B cell (primary cell): Measurements from ENCODE around the gene KCNJ4. TPM values are rescaled to one million over a fixed set of nuclear protein-coding genes. Genes with fewer than 3 reads are reported as not detected.

Experiments
- ATAC-seq: fragments of 200-7000 bp; cut with Tn5 transposase; one replicate; pipeline ENCODE4 v1.10.0; 2021; ENCODE audit warnings: low read depth, mild to moderate bottlenecking, moderate number of reproducible peaks, moderate library complexity
- CTCF ChIA-PET: fragments of 350-600 bp; sonication (Branson Sonifier 250); formaldehyde crosslinking; loops from one replicate; lab custom pipeline; 2021; ENCODE audit warnings: antibody characterized with exemption, inconsistent platforms; lab: Charles Lee
- POLR2A ChIA-PET: fragments of 350-600 bp; sonication (Branson Sonifier 250); formaldehyde crosslinking; loops from one replicate; lab custom pipeline; 2021; ENCODE audit warnings: antibody characterized with exemption; lab: Charles Lee
- DNase-seq: peaks from one replicate; pipeline ENCODE4 v3.0.0; 2013
- H2AFZ ChIP-seq: 2 replicates; pipeline ENCODE4 v1.6.1; 2012; ENCODE audit warnings: mild to moderate bottlenecking, low read depth, low read length; ENCODE audit not compliant: insufficient read depth, poor library complexity, severe bottlenecking
- H3K27ac ChIP-seq, 2 donors: 1 replicate in 1 of 2; 2 replicates in 1 of 2; pipeline ENCODE4 v1.5.1; 2012 to 2013; ENCODE audit warnings: low read length in 2 of 2, mild to moderate bottlenecking in 2 of 2, moderate library complexity in 1 of 2
- H3K27me3 ChIP-seq, 4 experiments: fragments of 200-600 bp in 1 of 4; sonication (generic) in 1 of 4; replicated peaks in 1 of 4; 1 replicate in 2 of 4; 2 replicates in 2 of 4; pipeline versions ENCODE4 v1.6.1 to v1.7.0; 2013 to 2016; ENCODE audit warnings: low read length in 3 of 4, mild to moderate bottlenecking in 2 of 4, mixed read lengths in 1 of 4, moderate library complexity in 1 of 4; ENCODE audit not compliant: insufficient read depth in 4 of 4, control insufficient read depth in 3 of 4; ENCODE audit errors: control extremely low read depth in 1 of 4
- H3K36me3 ChIP-seq, 2 experiments: replicated peaks in 1 of 2; 1 replicate in 1 of 2; 2 replicates in 1 of 2; pipeline versions ENCODE4 v1.6.1 to v1.7.1; 2013; ENCODE audit warnings: low read length in 1 of 2; ENCODE audit not compliant: insufficient read depth in 2 of 2, control insufficient read depth in 1 of 2; ENCODE audit errors: control extremely low read depth in 1 of 2, extremely low read depth in 1 of 2
- H3K4me1 ChIP-seq, 2 donors: fragments of 200-600 bp in 1 of 2; sonication (generic) in 1 of 2; 1 replicate in 1 of 2; 2 replicates in 1 of 2; pipeline versions ENCODE4 v1.5.1 to v1.6.1; 2013 to 2017; ENCODE audit warnings: low read length in 2 of 2; ENCODE audit not compliant: control insufficient read depth in 2 of 2, insufficient read depth in 2 of 2
- H3K4me2 ChIP-seq: replicated peaks from 2 replicates; pipeline ENCODE3; 2012; ENCODE audit warnings: mild to moderate bottlenecking, low read depth, low read length; ENCODE audit not compliant: poor library complexity, severe bottlenecking
- H3K4me3 ChIP-seq, 5 experiments: fragments of 200-600 bp in 1 of 5; sonication (generic) in 1 of 5; 1 replicate in 3 of 5; 2 replicates in 2 of 5; pipeline versions ENCODE4 v1.5.1 to v1.7.0; 2011 to 2016; ENCODE audit warnings: low read length in 4 of 5, mild to moderate bottlenecking in 4 of 5, low read depth in 2 of 5, control low read depth in 1 of 5, moderate library complexity in 1 of 5; ENCODE audit not compliant: insufficient read depth in 1 of 5; ENCODE audit errors: control extremely low read depth in 1 of 5, extremely low read depth in 1 of 5
- H3K79me2 ChIP-seq: fragments of 200-600 bp; sonication (generic); one replicate; pipeline ENCODE4 v1.6.0; 2016; ENCODE audit warnings: low read length; ENCODE audit not compliant: control insufficient read depth, insufficient read depth
- H3K9ac ChIP-seq: fragments of 200-600 bp; sonication (generic); 2 replicates; pipeline ENCODE4 v1.6.1; 2017; ENCODE audit warnings: mild to moderate bottlenecking, low read length, moderate library complexity
- H3K9me3 ChIP-seq, 3 donors: one replicate each; pipeline versions ENCODE4 v1.6.1 to v1.7.1; 2013; ENCODE audit warnings: low read length in 2 of 3; ENCODE audit not compliant: control insufficient read depth in 2 of 3, insufficient read depth in 1 of 3; ENCODE audit errors: control extremely low read depth in 1 of 3
- H4K20me1 ChIP-seq: 2 replicates; pipeline ENCODE4 v1.6.0; 2012; ENCODE audit warnings: mild to moderate bottlenecking, low read length; ENCODE audit not compliant: insufficient read depth, control insufficient read depth, poor library complexity, severe bottlenecking
- H3K27ac Mint-ChIP-seq: one replicate; pipeline ENCODE4 v1.8.0; 2021; ENCODE audit warnings: mixed read lengths
- H3K27me3 Mint-ChIP-seq: one replicate; pipeline ENCODE4 v1.8.0; 2021; ENCODE audit warnings: mixed read lengths
- H3K4me1 Mint-ChIP-seq: one replicate; pipeline ENCODE4 v1.8.0; 2021; ENCODE audit warnings: mixed read lengths
- H3K4me3 Mint-ChIP-seq: one replicate; pipeline ENCODE4 v1.8.0; 2021; ENCODE audit warnings: mixed read lengths
- H3K9me3 Mint-ChIP-seq: one replicate; pipeline ENCODE4 v1.8.0; 2022; ENCODE audit warnings: mixed read lengths; ENCODE audit not compliant: insufficient read depth
- CTCF ChIP-seq: fragments of 200-600 bp; IDR thresholded peaks from one replicate; pipeline ENCODE4 v1.8.0; 2022; ENCODE audit warnings: antibody characterized with exemption, mild to moderate bottlenecking
- EZH2 ChIP-seq: IDR thresholded peaks from 2 replicates; pipeline ENCODE4 v1.6.1; 2012; ENCODE audit warnings: borderline replicate concordance, low read depth, mild to moderate bottlenecking, moderate library complexity, low read length; ENCODE audit not compliant: insufficient read depth, poor library complexity, severe bottlenecking
- WGBS: methylation state at CpG from one replicate; pipeline ENCODE4 v1.1.5; 2013; ENCODE audit warnings: missing lambda C conversion rate; ENCODE audit not compliant: insufficient coverage; 5-methylcytosine and 5-hydroxymethylcytosine counted together
- intact Hi-C: fragments of 100-400 bp; cut with micrococcal nuclease; formaldehyde crosslinking; loops from one replicate; pipeline ENCODE4 v1.10.0; 2022
- polyA plus RNA-seq: library from polyadenylated mRNA; depleted of rRNA; stranded (reverse); fragments of >200 nt; gene quantifications from 2 replicates; pipeline ENCODE4 v1.2.3, GENCODE V29; 2012
- total RNA-seq, 2 donors: library from RNA; stranded (reverse); fragments of 120-200 nt in 1 of 2; gene quantifications; 1 replicate in 1 of 2; 2 replicates in 1 of 2; pipeline versions ENCODE4 v1.2.3 to v1.2.4, GENCODE V29; 2013 to 2022

Gene KCNJ4
- total and polyA plus RNA-seq, 2 donors (not counting 1 experiment from before 2014, with no cell fraction given): not detected

GRCh38 chr22:38436629-38437395, 18.2 kb downstream of the KCNJ4 start:
- H3K4me3 ChIP-seq: no peak overlapping the region
- Mint-ChIP-seq H3K4me3 (no peak overlapping the region), H3K27me3 (peaks cover 29% of the 10 kb centered on the region), H3K4me1 (no peaks in the 10 kb centered on the region), H3K9me3 (no peaks in the 10 kb centered on the region), H3K27ac (no peak overlapping the region)
- H3K27me3 ChIP-seq: no peaks in the 10 kb centered on the region
- intact Hi-C loops: no loop called here
- ChIA-PET CTCF (no interaction called here), POLR2A (interaction anchor here (0.6 kb wide), 1 partner anchor 39 kb away, joined by 4 read pairs; no protein-coding TSS in a partner anchor)
- no peak overlapping the region for H3K27ac ChIP-seq
- no peaks in the 10 kb centered on the region for H3K36me3 ChIP-seq
- H2AFZ ChIP-seq: no peak overlapping the region
- TF ChIP-seq EZH2: no peak
- no peak for TF ChIP-seq CTCF
- H3K9ac ChIP-seq: no peak overlapping the region
- no peaks in the 10 kb centered on the region for H4K20me1 ChIP-seq
- H3K9me3 ChIP-seq: no peaks in the 10 kb centered on the region
- no peaks in the 10 kb centered on the region for H3K4me1 ChIP-seq
- DNase-seq: no peak
- no peak overlapping the region for H3K4me2 ChIP-seq
- WGBS: 83% methylated on average over 12 of the region's 15 CpGs
- no peak for ATAC-seq
- no peaks in the 10 kb centered on the region for H3K79me2 ChIP-seq

- no peak overlapping the region for H3K4me2 ChIP-seq
- no peak overlapping the region for H3K9ac ChIP-seq
- no peak overlapping the region for H2AFZ ChIP-seq
- intact Hi-C loops: no loop called here
- no peak overlapping the region for H3K27ac ChIP-seq
- H3K4me3 ChIP-seq: no peak overlapping the region
- H3K4me1 ChIP-seq: no peaks in the 10 kb centered on the region
- no peaks in the 10 kb centered on the region for H3K4me1 Mint-ChIP-seq
- H3K4me3 Mint-ChIP-seq: no peak overlapping the region
- no peaks in the 10 kb centered on the region for H3K9me3 Mint-ChIP-seq
- WGBS: 76% methylated on average over 3 of the region's 4 CpGs
- H3K9me3 ChIP-seq: no peaks in the 10 kb centered on the region
- no peaks in the 10 kb centered on the region for H3K27me3 ChIP-seq
- H3K27ac Mint-ChIP-seq: no peak overlapping the region
- DNase-seq (no peak), ATAC-seq (no peak)
- ChIA-PET CTCF (no interaction called here), POLR2A (no interaction called here)
- H3K36me3 ChIP-seq: no peaks in the 10 kb centered on the region
- no peaks in the 10 kb centered on the region for H4K20me1 ChIP-seq
- TF ChIP-seq EZH2: no peak
- TF ChIP-seq CTCF: no peak
- no peaks in the 10 kb centered on the region for H3K79me2 ChIP-seq
- H3K27me3 Mint-ChIP-seq: peaks cover 29% of the 10 kb centered on the region
Measured at GRCh38 chr22:38435965-38436364, 19.0 kb downstream of the KCNJ4 start.
